Right lobe of liver (tissue), 4 donors: Measurements from ENCODE around the gene CDX2.

ENCODE experiments used
- POLR2A ChIP-seq: fragments of 450-650 bp; IDR thresholded peaks from one replicate; pipeline ENCODE4 v1.6.1; 2017; ENCODE audit warnings: antibody characterized with exemption, mild to moderate bottlenecking
- TF ChIP-seq, protein P1 (sequence below), 4 donors: fragments of 200-600 bp in 3 of 4; fragments of 450-650 bp in 1 of 4; IDR thresholded peaks; one replicate each; pipeline versions ENCODE4 v1.5.1 to v1.8.0; 2016 to 2022; ENCODE audit warnings: antibody characterized with exemption in 4 of 4, mild to moderate bottlenecking in 2 of 4
- donor health status: DM: no; HTN: no; CAD: no.
- donor health status: DM: no; HTN: no; CAD: no.
- donor health status: DM: no; HTN: yes; CAD: no.

- TF ChIP-seq, protein P1, sequence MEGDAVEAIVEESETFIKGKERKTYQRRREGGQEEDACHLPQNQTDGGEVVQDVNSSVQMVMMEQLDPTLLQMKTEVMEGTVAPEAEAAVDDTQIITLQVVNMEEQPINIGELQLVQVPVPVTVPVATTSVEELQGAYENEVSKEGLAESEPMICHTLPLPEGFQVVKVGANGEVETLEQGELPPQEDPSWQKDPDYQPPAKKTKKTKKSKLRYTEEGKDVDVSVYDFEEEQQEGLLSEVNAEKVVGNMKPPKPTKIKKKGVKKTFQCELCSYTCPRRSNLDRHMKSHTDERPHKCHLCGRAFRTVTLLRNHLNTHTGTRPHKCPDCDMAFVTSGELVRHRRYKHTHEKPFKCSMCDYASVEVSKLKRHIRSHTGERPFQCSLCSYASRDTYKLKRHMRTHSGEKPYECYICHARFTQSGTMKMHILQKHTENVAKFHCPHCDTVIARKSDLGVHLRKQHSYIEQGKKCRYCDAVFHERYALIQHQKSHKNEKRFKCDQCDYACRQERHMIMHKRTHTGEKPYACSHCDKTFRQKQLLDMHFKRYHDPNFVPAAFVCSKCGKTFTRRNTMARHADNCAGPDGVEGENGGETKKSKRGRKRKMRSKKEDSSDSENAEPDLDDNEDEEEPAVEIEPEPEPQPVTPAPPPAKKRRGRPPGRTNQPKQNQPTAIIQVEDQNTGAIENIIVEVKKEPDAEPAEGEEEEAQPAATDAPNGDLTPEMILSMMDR (IDR thresholded peaks at IDR 0.05) = no peak
- no peak for TF ChIP-seq POLR2A
Measured at GRCh38 chr13:27921961-27922882, 46.9 kb downstream of the CDX2 start.
